Activated T-helper 17 cell treated with anti-CD3 and anti-CD28 coated beads, Interleukin-2, amount 50 U/mL, for 72 hours (primary cell): ENCODE measurements around the gene SELPLG. TPM values are rescaled to one million over a fixed set of nuclear protein-coding genes. Genes with fewer than 3 reads are reported as not detected.

Experiments
- ATAC-seq: fragments of 150-1000 bp; cut with Tn5 transposase; replicated peaks from 2 replicates; pipeline ENCODE4 v1.10.0; 2021; ENCODE audit warnings: mild to moderate bottlenecking, moderate library complexity
- H3K27ac Mint-ChIP-seq: one replicate; pipeline ENCODE4 v1.8.0; 2022; ENCODE audit warnings: mixed read lengths
- H3K27me3 Mint-ChIP-seq: one replicate; pipeline ENCODE4 v1.8.0; 2022; ENCODE audit warnings: mixed read lengths
- H3K36me3 Mint-ChIP-seq: one replicate; pipeline ENCODE4 v1.8.0; 2022; ENCODE audit warnings: low read depth, mild to moderate bottlenecking, mixed read lengths
- H3K4me1 Mint-ChIP-seq: one replicate; pipeline ENCODE4 v1.8.0; 2022; ENCODE audit warnings: mixed read lengths
- H3K4me3 Mint-ChIP-seq: one replicate; pipeline ENCODE4 v1.8.0; 2022; ENCODE audit warnings: mild to moderate bottlenecking, mixed read lengths
- H3K9me3 Mint-ChIP-seq: one replicate; pipeline ENCODE4 v1.8.0; 2022; ENCODE audit warnings: mixed read lengths
- total RNA-seq, 2 donors: library from RNA; stranded (reverse); gene quantifications; one replicate each; pipeline ENCODE4 v1.2.3, GENCODE V29; 2022

SELPLG gene
- total RNA-seq, 2 donors from 2014 or later: 79.7 to 89.1 TPM

GRCh38 chr12:108647585-108648287, 14.0 kb upstream of the SELPLG start:
- H3K27ac Mint-ChIP-seq: peak overlapping the region; percentile 58
- H3K4me3 Mint-ChIP-seq: no peak overlapping the region
- H3K36me3 Mint-ChIP-seq: peaks cover 57% of the 10 kb centered on the region
- no peaks in the 10 kb centered on the region for H3K27me3 Mint-ChIP-seq
- no peaks in the 10 kb centered on the region for H3K9me3 Mint-ChIP-seq
- H3K4me1 Mint-ChIP-seq: peaks cover 32% of the 10 kb centered on the region
- no peak for ATAC-seq

GRCh38 chr12:108646600-108647579, 13.2 kb upstream of the SELPLG start:
- no peaks in the 10 kb centered on the region for H3K9me3 Mint-ChIP-seq
- H3K36me3 Mint-ChIP-seq: peaks cover 50% of the 10 kb centered on the region
- peaks cover 34% of the 10 kb centered on the region for H3K4me1 Mint-ChIP-seq
- H3K27ac Mint-ChIP-seq: peak overlapping the region; percentile 42
- no peaks in the 10 kb centered on the region for H3K27me3 Mint-ChIP-seq
- peak overlapping the region; percentile 39 for H3K4me3 Mint-ChIP-seq
- no peak for ATAC-seq

GRCh38 chr12:108645686-108646599, 12.2 kb upstream of the SELPLG start:
- peak overlapping the region; percentile 39 for H3K4me3 Mint-ChIP-seq
- peaks cover 35% of the 10 kb centered on the region for H3K4me1 Mint-ChIP-seq
- ATAC-seq: no peak
- H3K36me3 Mint-ChIP-seq: peaks cover 40% of the 10 kb centered on the region
- no peaks in the 10 kb centered on the region for H3K9me3 Mint-ChIP-seq
- H3K27me3 Mint-ChIP-seq: no peaks in the 10 kb centered on the region
- H3K27ac Mint-ChIP-seq: peak overlapping the region; percentile 42

GRCh38 chr12:108644811-108645120, 11.1 kb upstream of the SELPLG start:
- Mint-ChIP-seq H3K9me3 (no peaks in the 10 kb centered on the region), H3K36me3 (peaks cover 31% of the 10 kb centered on the region), H3K27me3 (no peaks in the 10 kb centered on the region), H3K4me3 (no peak overlapping the region), H3K4me1 (peaks cover 39% of the 10 kb centered on the region), H3K27ac (no peak overlapping the region)
- ATAC-seq: no peak

GRCh38 chr12:108643941-108644810, 10.5 kb upstream of the SELPLG start:
- Mint-ChIP-seq H3K4me3 (no peak overlapping the region), H3K27ac (no peak overlapping the region), H3K36me3 (peaks cover 25% of the 10 kb centered on the region), H3K9me3 (no peaks in the 10 kb centered on the region), H3K4me1 (peaks cover 35% of the 10 kb centered on the region), H3K27me3 (no peaks in the 10 kb centered on the region)
- no peak for ATAC-seq

GRCh38 chr12:108642899-108643654, 9.4 kb upstream of the SELPLG start:
- H3K27ac Mint-ChIP-seq: no peak overlapping the region
- no peak for ATAC-seq
- no peaks in the 10 kb centered on the region for H3K9me3 Mint-ChIP-seq
- H3K36me3 Mint-ChIP-seq: peaks cover 15% of the 10 kb centered on the region
- peaks cover 34% of the 10 kb centered on the region for H3K4me1 Mint-ChIP-seq
- no peaks in the 10 kb centered on the region for H3K27me3 Mint-ChIP-seq
- no peak overlapping the region for H3K4me3 Mint-ChIP-seq

- H3K4me1 Mint-ChIP-seq: peaks cover 33% of the 10 kb centered on the region
- no peaks in the 10 kb centered on the region for H3K27me3 Mint-ChIP-seq
- peaks cover 11% of the 10 kb centered on the region for H3K36me3 Mint-ChIP-seq
- no peak for ATAC-seq
- H3K9me3 Mint-ChIP-seq: no peaks in the 10 kb centered on the region
- no peak overlapping the region for H3K27ac Mint-ChIP-seq
- no peak overlapping the region for H3K4me3 Mint-ChIP-seq
Observed at GRCh38 chr12:108642269-108642870, 8.7 kb upstream of the SELPLG start.

GRCh38 chr12:108641446-108642268, 8.0 kb upstream of the SELPLG start:
- H3K27me3 Mint-ChIP-seq: no peaks in the 10 kb centered on the region
- H3K4me1 Mint-ChIP-seq: peaks cover 30% of the 10 kb centered on the region
- H3K36me3 Mint-ChIP-seq: peaks cover 10% of the 10 kb centered on the region
- H3K4me3 Mint-ChIP-seq: no peak overlapping the region
- H3K9me3 Mint-ChIP-seq: no peaks in the 10 kb centered on the region
- H3K27ac Mint-ChIP-seq: no peak overlapping the region
- ATAC-seq: no peak

GRCh38 chr12:108640802-108641445, 7.2 kb upstream of the SELPLG start:
- H3K36me3 Mint-ChIP-seq: peaks cover 3% of the 10 kb centered on the region
- no peaks in the 10 kb centered on the region for H3K9me3 Mint-ChIP-seq

GRCh38 chr12:108638997-108639822, 5.5 kb upstream of the SELPLG start:
- Mint-ChIP-seq H3K27ac (peak overlapping the region; percentile 26), H3K4me1 (peaks cover 27% of the 10 kb centered on the region), H3K36me3 (no peaks in the 10 kb centered on the region), H3K9me3 (no peaks in the 10 kb centered on the region), H3K4me3 (no peak overlapping the region), H3K27me3 (no peaks in the 10 kb centered on the region)
- ATAC-seq: no peak

More at GRCh38 chr12:108640802-108641445, 7.2 kb upstream of the SELPLG start:
- H3K27ac Mint-ChIP-seq: no peak overlapping the region
- no peaks in the 10 kb centered on the region for H3K27me3 Mint-ChIP-seq
- no peak overlapping the region for H3K4me3 Mint-ChIP-seq
- no peak for ATAC-seq
- H3K4me1 Mint-ChIP-seq: peaks cover 28% of the 10 kb centered on the region
